Measurements from ENCODE around the gene RAB34. TPM values are rescaled to one million over a fixed set of nuclear protein-coding genes. Genes with fewer than 3 reads are reported as not detected.

The RAB34 gene
- total and polyA plus RNA-seq, 9 of the 15 experiments (the other 6 are each of a cell fraction or from before 2014, with no cell fraction given): 0.07 to 3.8 (median 0.46) TPM; not detected in 1

GRCh38 chr17:28706471-28707338 is 11.0 kb downstream of the RAB34 start:
- peak overlapping the region in 1 of 2 experiments; percentile 40; a peak in 1 of 4 replicates for H3K9ac ChIP-seq (ENCODE audit: insufficient read depth in 1 of 2, low read depth in 2 of 2, low read length in 2 of 2)
- H3K4me1 ChIP-seq (replicated peaks in 1 of 2; ENCODE audit: control insufficient read depth in 2 of 2, insufficient read depth in 2 of 2, low read length in 2 of 2): peaks cover 7 to 27% of the 10 kb centered on the region in 2 experiments; a peak in 4 of 5 replicates
- peaks cover 35% of the 10 kb centered on the region; the same call in 2 of the 3 replicates for H3K36me3 ChIP-seq (ENCODE audit: control insufficient read depth, insufficient read depth, low read length)
- in situ Hi-C loops (cut with MboI) (no loop called here), intact Hi-C loops (cut with micrococcal nuclease) (no loop called here)
- H3K79me2 ChIP-seq (ENCODE audit: control insufficient read depth, insufficient read depth, low read length): peaks cover 13% of the 10 kb centered on the region
- 0 out of 2 replicates have a peak, but pooled peaks cover 2% of the 10 kb centered on the region for H3K9me3 ChIP-seq (replicated peaks; ENCODE audit: control insufficient read depth, insufficient read depth, low read depth, low read length)
- no peak for ATAC-seq
- ChIA-PET CTCF (ENCODE audit: low intra/inter-chr PET ratio) (interaction anchor here (0.6 kb wide), 1 partner anchor 1085 kb away, joined by 4 read pairs; no protein-coding TSS in a partner anchor), POLR2A (interaction anchor here (0.5 to 8.7 kb wide), 6 partner anchors 14 to 1266 kb away, joined by 3 to 133 read pairs (median 3); partner anchors contain the start of genes BLTP2 and RPL23A)
- no peak overlapping the region for H2AFZ ChIP-seq (ENCODE audit: low read depth, low read length)
- DNase-seq (ENCODE audit: extremely low read depth in 1 of 4, low spot score in 3 of 4): peak in 2 of 4 experiments; percentile 23 to 35
- no peak for FAIRE-seq
- no peak overlapping the region for H3K4me3 ChIP-seq
- WGBS (ENCODE audit: insufficient coverage, low coverage, missing lambda C conversion rate): 52% methylated on average over 5 of the region's 7 CpGs
- H3K4me2 ChIP-seq (ENCODE audit: insufficient read depth, low read length): no peak overlapping the region
- H3K27me3 ChIP-seq (ENCODE audit: control insufficient read depth in 2 of 2, insufficient read depth in 2 of 2, low read length in 2 of 2): no peaks in the 10 kb centered on the region
- no TSS peak for BruUV-seq (replicated peaks)
- no peaks in the 10 kb centered on the region; the same call in 1 of the 2 replicates for H4K20me1 ChIP-seq (replicated peaks; ENCODE audit: control insufficient read depth, insufficient read depth, low read length)
- H3K27ac ChIP-seq (ENCODE audit: extremely low read depth, low read depth, low read length): no peak overlapping the region
- no peaks in the 10 kb centered on the region for H3K9me1 ChIP-seq (ENCODE audit: control insufficient read depth, insufficient read depth, low read length)
- TF ChIP-seq ZNF146 (CRISPR knock-in tag; IDR thresholded peaks at IDR 0.05; ENCODE audit: unreplicated experiment) (no peak), L3MBTL2 (IDR thresholded peaks at IDR 0.05) (no peak), CREBBP (IDR thresholded peaks at IDR 0.05; ENCODE audit: low read depth, low read length) (no peak), TEAD4 (IDR thresholded peaks at IDR 0.05; ENCODE audit: low read length) (no peak), TEAD4 (CRISPR knock-in tag; IDR thresholded peaks at IDR 0.05; ENCODE audit: borderline replicate concordance) (no peak), RCOR1 (IDR thresholded peaks at IDR 0.05; ENCODE audit: borderline replicate concordance in 1 of 2, low read depth in 2 of 2, low read length in 2 of 2) (no peak), PRDM10 (IDR thresholded peaks at IDR 0.05; ENCODE audit: partially characterized antibody) (no peak), ARID4B (CRISPR knock-in tag; IDR thresholded peaks at IDR 0.05) (no peak), KLF6 (CRISPR knock-in tag; IDR thresholded peaks at IDR 0.05; ENCODE audit: borderline replicate concordance) (no peak)
- TF ChIP-seq, protein P1, sequence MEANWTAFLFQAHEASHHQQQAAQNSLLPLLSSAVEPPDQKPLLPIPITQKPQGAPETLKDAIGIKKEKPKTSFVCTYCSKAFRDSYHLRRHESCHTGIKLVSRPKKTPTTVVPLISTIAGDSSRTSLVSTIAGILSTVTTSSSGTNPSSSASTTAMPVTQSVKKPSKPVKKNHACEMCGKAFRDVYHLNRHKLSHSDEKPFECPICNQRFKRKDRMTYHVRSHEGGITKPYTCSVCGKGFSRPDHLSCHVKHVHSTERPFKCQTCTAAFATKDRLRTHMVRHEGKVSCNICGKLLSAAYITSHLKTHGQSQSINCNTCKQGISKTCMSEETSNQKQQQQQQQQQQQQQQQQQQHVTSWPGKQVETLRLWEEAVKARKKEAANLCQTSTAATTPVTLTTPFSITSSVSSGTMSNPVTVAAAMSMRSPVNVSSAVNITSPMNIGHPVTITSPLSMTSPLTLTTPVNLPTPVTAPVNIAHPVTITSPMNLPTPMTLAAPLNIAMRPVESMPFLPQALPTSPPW (CRISPR knock-in tag; IDR thresholded peaks at IDR 0.05): peak; percentile 59
